Stimulated activated memory B cell treated with anti-CD40 and anti-IgM and Interleukin-4, amounts not matched to agents 10 μg/mL and 1 μg/mL and 100 μg/mL, for 72 hours (primary cell): ENCODE data around the gene MED16.
"Not testable (repeated sequence)": the region's sequence is repeated elsewhere in the genome, so short reads cannot be mapped to it uniquely, and the experiment has no call there.

Experiments used
- ATAC-seq: fragments of 150-1000 bp; cut with Tn5 transposase; 2 replicates; pipeline ENCODE4 v1.10.0; 2021
- H3K27ac Mint-ChIP-seq: one replicate; pipeline ENCODE4 v1.8.0; 2022; ENCODE audit warnings: mild to moderate bottlenecking, mixed read lengths
- H3K27me3 Mint-ChIP-seq: one replicate; pipeline ENCODE4 v1.8.0; 2022; ENCODE audit warnings: mixed read lengths
- H3K36me3 Mint-ChIP-seq: one replicate; pipeline ENCODE4 v1.8.0; 2022; ENCODE audit warnings: mixed read lengths
- H3K4me1 Mint-ChIP-seq: one replicate; pipeline ENCODE4 v1.8.0; 2022; ENCODE audit warnings: mixed read lengths
- H3K4me3 Mint-ChIP-seq: one replicate; pipeline ENCODE4 v1.8.0; 2022; ENCODE audit warnings: mild to moderate bottlenecking, moderate library complexity, mixed read lengths
- H3K9me3 Mint-ChIP-seq: one replicate; pipeline ENCODE4 v1.8.0; 2022; ENCODE audit warnings: mixed read lengths

MED16 gene

GRCh38 chr19:850979-851335, 42.0 kb downstream of the MED16 start:
- Mint-ChIP-seq H3K4me3 (no peak overlapping the region), H3K9me3 (no peaks in the 10 kb centered on the region), H3K27me3 (peaks cover 61% of the 10 kb centered on the region), H3K27ac (no peak overlapping the region), H3K36me3 (no peaks in the 10 kb centered on the region), H3K4me1 (peaks cover 7% of the 10 kb centered on the region)
- ATAC-seq: no peak

GRCh38 chr19:850221-850978, 42.6 kb downstream of the MED16 start:
- no peak overlapping the region for H3K4me3 Mint-ChIP-seq
- peaks cover 12% of the 10 kb centered on the region for H3K4me1 Mint-ChIP-seq
- ATAC-seq: no peak
- H3K27me3 Mint-ChIP-seq: peaks cover 67% of the 10 kb centered on the region
- no peak overlapping the region for H3K27ac Mint-ChIP-seq
- no peaks in the 10 kb centered on the region for H3K9me3 Mint-ChIP-seq
- H3K36me3 Mint-ChIP-seq: no peaks in the 10 kb centered on the region

GRCh38 chr19:849195-849594, 43.8 kb downstream of the MED16 start:
- H3K27ac Mint-ChIP-seq, H3K9me3 Mint-ChIP-seq, H3K36me3 Mint-ChIP-seq, H3K4me3 Mint-ChIP-seq, ATAC-seq: not testable (repeated sequence)
- peaks cover 79% of the 10 kb centered on the region for H3K27me3 Mint-ChIP-seq
- peaks cover 21% of the 10 kb centered on the region for H3K4me1 Mint-ChIP-seq

- H3K27me3 Mint-ChIP-seq: peaks cover 84% of the 10 kb centered on the region
- ATAC-seq: no peak
- peaks cover 5% of the 10 kb centered on the region for H3K36me3 Mint-ChIP-seq
- H3K27ac Mint-ChIP-seq: no peak overlapping the region
- no peak overlapping the region for H3K4me3 Mint-ChIP-seq
- H3K9me3 Mint-ChIP-seq: no peaks in the 10 kb centered on the region
- peaks cover 21% of the 10 kb centered on the region for H3K4me1 Mint-ChIP-seq
Observed at GRCh38 chr19:848386-848921, 44.5 kb downstream of the MED16 start.

- no peak overlapping the region for H3K27ac Mint-ChIP-seq
- peaks cover 26% of the 10 kb centered on the region for H3K4me1 Mint-ChIP-seq
- no peak for ATAC-seq
- peaks cover 91% of the 10 kb centered on the region for H3K27me3 Mint-ChIP-seq
- H3K36me3 Mint-ChIP-seq: peaks cover 5% of the 10 kb centered on the region
- H3K9me3 Mint-ChIP-seq: peaks cover 3% of the 10 kb centered on the region
- no peak overlapping the region for H3K4me3 Mint-ChIP-seq
Observed at GRCh38 chr19:845707-846521, 47.1 kb downstream of the MED16 start.

GRCh38 chr19:844546-844971, 48.4 kb downstream of the MED16 start:
- Mint-ChIP-seq H3K4me3 (no peak overlapping the region), H3K27me3 (peaks cover 84% of the 10 kb centered on the region), H3K27ac (no peak overlapping the region), H3K36me3 (peaks cover 5% of the 10 kb centered on the region), H3K4me1 (peaks cover 26% of the 10 kb centered on the region), H3K9me3 (peaks cover 3% of the 10 kb centered on the region)
- ATAC-seq: no peak

- no peak overlapping the region for H3K4me3 Mint-ChIP-seq
- no peak for ATAC-seq
- H3K27me3 Mint-ChIP-seq: peaks cover 84% of the 10 kb centered on the region
- peaks cover 3% of the 10 kb centered on the region for H3K9me3 Mint-ChIP-seq
- peaks cover 5% of the 10 kb centered on the region for H3K36me3 Mint-ChIP-seq
- no peak overlapping the region for H3K27ac Mint-ChIP-seq
- H3K4me1 Mint-ChIP-seq: peaks cover 26% of the 10 kb centered on the region
Observed at GRCh38 chr19:843836-844545, 49.0 kb downstream of the MED16 start.

- Mint-ChIP-seq H3K9me3 (peaks cover 3% of the 10 kb centered on the region), H3K36me3 (peaks cover 5% of the 10 kb centered on the region), H3K4me3 (no peak overlapping the region), H3K27ac (no peak overlapping the region), H3K4me1 (peaks cover 26% of the 10 kb centered on the region), H3K27me3 (peaks cover 84% of the 10 kb centered on the region)
- no peak for ATAC-seq
Observed at GRCh38 chr19:843180-843835, 49.7 kb downstream of the MED16 start.

GRCh38 chr19:842802-843179, 50.2 kb downstream of the MED16 start:
- not testable (repeated sequence) for H3K27ac Mint-ChIP-seq, H3K36me3 Mint-ChIP-seq, H3K4me3 Mint-ChIP-seq, H3K9me3 Mint-ChIP-seq, ATAC-seq
- Mint-ChIP-seq H3K27me3 (peaks cover 82% of the 10 kb centered on the region), H3K4me1 (peaks cover 26% of the 10 kb centered on the region)

GRCh38 chr19:840519-841206, 52.3 kb downstream of the MED16 start, which contains the start of gene PRTN3:
PRTN3 (plus strand) TSS chr19:840999; CDS start chr19:841009, 10 bp downstream.
- Mint-ChIP-seq H3K27ac (no peak within 1 kb of the TSS), H3K36me3 (peaks cover 5% of the 10 kb centered on the region), H3K4me1 (peaks cover 16% of the 10 kb centered on the region), H3K27me3 (peaks cover 79% of the 10 kb centered on the region), H3K9me3 (peaks cover 3% of the 10 kb centered on the region), H3K4me3 (no peak within 1 kb of the TSS)
- ATAC-seq: no peak

- no peaks in the 10 kb centered on the region for H3K36me3 Mint-ChIP-seq
- ATAC-seq: peak; percentile 99
Observed at GRCh38 chr19:835210-835810, 57.7 kb downstream of the MED16 start.

GRCh38 chr19:834216-834615, 58.8 kb downstream of the MED16 start:
- Mint-ChIP-seq H3K36me3 (no peaks in the 10 kb centered on the region), H3K27me3 (peaks cover 74% of the 10 kb centered on the region), H3K9me3 (no peaks in the 10 kb centered on the region), H3K4me1 (peaks cover 6% of the 10 kb centered on the region), H3K27ac (no peak overlapping the region), H3K4me3 (no peak overlapping the region)
- no peak for ATAC-seq

More at GRCh38 chr19:835210-835810, 57.7 kb downstream of the MED16 start:
- no peak overlapping the region for H3K4me3 Mint-ChIP-seq
- H3K27ac Mint-ChIP-seq: no peak overlapping the region
- H3K4me1 Mint-ChIP-seq: no peaks in the 10 kb centered on the region
- H3K27me3 Mint-ChIP-seq: peaks cover 69% of the 10 kb centered on the region
- no peaks in the 10 kb centered on the region for H3K9me3 Mint-ChIP-seq

- no peak for ATAC-seq
- peaks cover 74% of the 10 kb centered on the region for H3K27me3 Mint-ChIP-seq
Observed at GRCh38 chr19:831407-832369, 61.3 kb downstream of the MED16 start.

More at GRCh38 chr19:831407-832369, 61.3 kb downstream of the MED16 start:
- Mint-ChIP-seq H3K4me1 (peaks cover 9% of the 10 kb centered on the region), H3K27ac (no peak overlapping the region), H3K36me3 (no peaks in the 10 kb centered on the region), H3K4me3 (no peak overlapping the region), H3K9me3 (no peaks in the 10 kb centered on the region)
